K562 (cell line): ENCODE results near the gene KDM4F. TPM values are rescaled to one million over a fixed set of nuclear protein-coding genes. Genes with fewer than 3 reads are reported as not detected.
"Not testable (repeated sequence)": the region's sequence is repeated elsewhere in the genome, so short reads cannot be mapped to it uniquely, and the experiment has no call there.

Experiments used
- ATAC-seq: fragments of 200-7000 bp; cut with Tn5 transposase; 3 replicates; pipeline ENCODE4 v1.9.1; 2020; ENCODE audit warnings: moderate library complexity
- BruUV-seq: library from RNA; stranded (reverse); fragments of 400-500 nt; replicated peaks from 2 replicates; lab custom pipeline; 2021; lab: Mats Ljungman, UMichigan
- CTCF ChIA-PET: fragments of 300-600 bp; formaldehyde crosslinking; extraction: SDS; loops from one replicate; lab custom pipeline; 2021; ENCODE audit warnings: low intra/inter-chr PET ratio; lab: Yijun Ruan, JAX
- POLR2A ChIA-PET: fragments of 300-600, 350-650 bp; sonication (Branson Sonifier 250); formaldehyde crosslinking; extraction: SDS; loops from one replicate; lab custom pipeline; 2021; ENCODE audit warnings: antibody characterized with exemption, inconsistent platforms; lab: Yijun Ruan, JAX
- DNase-seq, 4 experiments: peaks; one replicate each; pipeline versions ENCODE4 v3.0.0 to v3.0.0-alpha.2; 2011 to 2018; ENCODE audit warnings: low spot score in 3 of 4, mixed read lengths in 3 of 4; ENCODE audit errors: extremely low read depth in 1 of 4
- FAIRE-seq: peaks from 2 replicates; lab custom pipeline; 2011; peaks lifted over from hg19 to GRCh38; lab: Jason Lieb, UNC
- H2AFZ ChIP-seq: 2 replicates; pipeline ENCODE4 v1.6.0; 2011; ENCODE audit warnings: low read depth, low read length, control low read depth, inconsistent platforms
- H3K27ac ChIP-seq: fragments of 200-600 bp; 3 replicates; pipeline ENCODE4 v1.8.0; 2011; ENCODE audit warnings: low read depth, mild to moderate bottlenecking, control low read depth, inconsistent platforms, low read length, moderate library complexity, mixed read lengths; ENCODE audit errors: extremely low read depth
- H3K27me3 ChIP-seq, 2 experiments: fragments of 300-600 bp in 1 of 2; 2 replicates in 1 of 2; 3 replicates in 1 of 2; pipeline versions ENCODE4 v1.6.0 to v1.8.0; 2011; ENCODE audit warnings: inconsistent platforms in 2 of 2, low read length in 2 of 2, mild to moderate bottlenecking in 1 of 2, mixed read lengths in 1 of 2, moderate library complexity in 1 of 2; ENCODE audit not compliant: control insufficient read depth in 2 of 2, insufficient read depth in 2 of 2
- H3K36me3 ChIP-seq: fragments of 300-600 bp; 3 replicates; pipeline ENCODE4 v1.8.0; 2011; ENCODE audit warnings: mild to moderate bottlenecking, low read length, inconsistent platforms; ENCODE audit not compliant: control insufficient read depth, insufficient read depth
- H3K4me1 ChIP-seq, 2 experiments: fragments of 200-600 bp in 1 of 2; replicated peaks in 1 of 2; 2 replicates in 1 of 2; 3 replicates in 1 of 2; pipeline versions ENCODE4 v1.5.1 to v1.8.0; 2011; ENCODE audit warnings: inconsistent platforms in 2 of 2, low read length in 2 of 2, mild to moderate bottlenecking in 1 of 2, mixed read lengths in 1 of 2, moderate library complexity in 1 of 2; ENCODE audit not compliant: control insufficient read depth in 2 of 2, insufficient read depth in 2 of 2
- H3K4me2 ChIP-seq: 2 replicates; pipeline ENCODE4 v1.6.1; 2011; ENCODE audit warnings: low read length, control low read depth, inconsistent platforms, mixed read lengths; ENCODE audit not compliant: insufficient read depth
- H3K4me3 ChIP-seq: fragments of 200-600 bp; sonication (generic), shearing (Covaris generic); 2 replicates; pipeline ENCODE4 v1.5.1; 2016; ENCODE audit warnings: control low read depth, inconsistent platforms
- H3K79me2 ChIP-seq: fragments of 200-600 bp; 3 replicates; pipeline ENCODE4 v1.8.0; 2011; ENCODE audit warnings: low read length, inconsistent platforms; ENCODE audit not compliant: control insufficient read depth, insufficient read depth
- H3K9ac ChIP-seq, 2 experiments: 2 replicates each; pipeline versions ENCODE4 v1.6.0 to v1.6.1; 2011; ENCODE audit warnings: low read depth in 2 of 2, low read length in 2 of 2, control low read depth in 1 of 2, inconsistent platforms in 1 of 2, mild to moderate bottlenecking in 1 of 2, mixed read lengths in 1 of 2; ENCODE audit not compliant: insufficient read depth in 1 of 2
- H3K9me1 ChIP-seq: one replicate; pipeline ENCODE4 v1.6.0; 2011; ENCODE audit warnings: inconsistent platforms, mild to moderate bottlenecking, low read length, moderate library complexity; ENCODE audit not compliant: control insufficient read depth, insufficient read depth
- H3K9me3 ChIP-seq: replicated peaks from 2 replicates; pipeline ENCODE4 v1.5.1; 2011; ENCODE audit warnings: low read depth, low read length, inconsistent platforms; ENCODE audit not compliant: control insufficient read depth, insufficient read depth
- H4K20me1 ChIP-seq: replicated peaks from 2 replicates; pipeline ENCODE4 v1.6.1; 2011; ENCODE audit warnings: low read length, inconsistent platforms, mixed read lengths; ENCODE audit not compliant: control insufficient read depth, insufficient read depth
- GTF2B ChIP-seq: IDR thresholded peaks from 2 replicates; pipeline ENCODE4 v1.6.1; 2011; ENCODE audit not compliant: insufficient read length; ENCODE audit errors: extremely low read depth
- PCBP1 ChIP-seq: fragments of 200-400 bp; formaldehyde crosslinking; IDR thresholded peaks from 2 replicates; pipeline ENCODE4 v1.6.1; 2018; ENCODE audit warnings: mild to moderate bottlenecking, low read depth, low read length; ENCODE audit not compliant: poor library complexity, severe bottlenecking
- PHTF2 ChIP-seq: fragments of 250-450 bp; sonication (Bioruptor Pico); IDR thresholded peaks from 2 replicates; pipeline ENCODE4 v1.5.0; 2021; ENCODE audit warnings: mild to moderate bottlenecking
- RBFOX2 ChIP-seq: fragments of 200-400 bp; formaldehyde crosslinking; IDR thresholded peaks from 2 replicates; pipeline ENCODE4 v1.6.1; 2017; ENCODE audit warnings: low read depth, mild to moderate bottlenecking, low read length, moderate library complexity
- ZNF165 ChIP-seq: fragments of 250-450 bp; sonication (Bioruptor Pico); IDR thresholded peaks from 2 replicates; pipeline ENCODE4 v1.4.0; 2020; ENCODE audit warnings: borderline replicate concordance
- WGBS: fragments of 100-300 bp; shearing (Covaris generic); methylation state at CpG from one replicate; pipeline ENCODE4 v1.1.6; 2016; ENCODE audit warnings: low coverage, mixed read lengths; ENCODE audit not compliant: insufficient coverage; ENCODE audit errors: missing lambda C conversion rate; 5-methylcytosine and 5-hydroxymethylcytosine counted together
- in situ Hi-C: fragments of 300-500 bp; cut with MboI; formaldehyde crosslinking; loops from 4 replicates; pipeline ENCODE4 v1.15.0; 2018; ENCODE audit warnings: inconsistent platforms, mixed read lengths
- intact Hi-C: fragments of 100-400 bp; cut with micrococcal nuclease; formaldehyde crosslinking; loops from 2 replicates; pipeline ENCODE4 v1.14.2; 2022
- polyA plus RNA-seq, 8 experiments: library from polyadenylated mRNA; depleted of rRNA in 4 of 8; stranded (reverse) in 5 of 8; unstranded in 3 of 8; fragments of >200 nt; fragmentation: Nextera tagmentation in 2 of 8; fragmentation: Illumina TruSeq in 1 of 8; extraction: Ambion mirVana in 2 of 8; extraction: Trizol in 1 of 8; gene quantifications; 2 replicates each; pipeline versions ENCODE4 v1.2.1 to v1.2.3, GENCODE V29; 2011 to 2014; ENCODE audit warnings: inconsistent platforms in 1 of 8, missing spikeins in 1 of 8
- total RNA-seq, 7 experiments: library from RNA; depleted of rRNA in 6 of 7; stranded (reverse); fragments of >200 nt in 6 of 7; fragmentation: Illumina TruSeq in 2 of 7; extraction: Trizol in 2 of 7; gene quantifications; 2 replicates each; pipeline versions ENCODE4 v1.2.1 to v1.2.3, GENCODE V29; 2011 to 2021; ENCODE audit warnings: low replicate concordance in 1 of 7
- TF ChIP-seq, protein P1 (sequence below), 2 experiments: fragments of 450-650 bp; conservative IDR thresholded peaks; 2 replicates each; pipeline ENCODE4 v1.6.1; 2017; ENCODE audit warnings: mild to moderate bottlenecking in 2 of 2, moderate library complexity in 2 of 2

The KDM4F gene
- total and polyA plus RNA-seq, 9 of the 15 experiments (the other 6 are each of a cell fraction or from before 2014, with no cell fraction given) = not detected

DNA sequence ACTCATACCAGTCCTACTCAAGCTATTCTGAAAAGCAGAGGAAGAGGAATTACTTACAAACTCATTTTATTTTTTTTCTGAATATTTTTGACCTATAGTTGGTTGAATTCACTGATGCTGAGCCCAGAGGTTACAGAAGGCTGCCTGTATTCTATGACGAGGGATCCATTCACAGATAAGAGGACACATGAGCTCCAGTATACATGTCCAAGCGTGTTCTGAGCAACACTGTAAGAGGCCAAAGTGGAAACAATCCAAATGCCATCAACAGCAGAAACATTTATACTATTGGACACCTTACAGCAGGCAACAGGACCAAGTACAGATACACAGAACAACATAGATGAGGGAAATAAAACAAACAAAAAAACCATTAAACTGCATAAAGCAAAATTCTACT, 13.9 kb upstream of the KDM4F start:
- Histone ChIP-seq H4K20me1 (no peaks in the 10 kb centered on the region), H2AFZ (no peak overlapping the region), H3K36me3 (no peaks in the 10 kb centered on the region), H3K27ac (no peak overlapping the region), H3K4me2 (no peak overlapping the region), H3K4me1 (no peaks in the 10 kb centered on the region), H3K79me2 (no peaks in the 10 kb centered on the region), H3K9me3 (no peaks in the 10 kb centered on the region), H3K9ac (no peak overlapping the region), H3K27me3 (no peaks in the 10 kb centered on the region), H3K4me3 (no peak overlapping the region), H3K9me1 (no peaks in the 10 kb centered on the region)
- in situ Hi-C loops (no loop called here), intact Hi-C loops (no loop called here)
- ATAC-seq (no peak), FAIRE-seq (no peak), DNase-seq (no peak)
- CTCF ChIA-PET = no interaction called here
- POLR2A ChIA-PET = interaction anchor here (1.1 kb wide), 1 partner anchor 11 kb away, joined by 5 read pairs; no protein-coding TSS in a partner anchor
- 10% methylated on average over 2 of the region's 2 CpGs for WGBS
- BruUV-seq = no TSS peak
- TF ChIP-seq GTF2B = no peak
- no peak for TF ChIP-seq PHTF2
- TF ChIP-seq, protein P1, sequence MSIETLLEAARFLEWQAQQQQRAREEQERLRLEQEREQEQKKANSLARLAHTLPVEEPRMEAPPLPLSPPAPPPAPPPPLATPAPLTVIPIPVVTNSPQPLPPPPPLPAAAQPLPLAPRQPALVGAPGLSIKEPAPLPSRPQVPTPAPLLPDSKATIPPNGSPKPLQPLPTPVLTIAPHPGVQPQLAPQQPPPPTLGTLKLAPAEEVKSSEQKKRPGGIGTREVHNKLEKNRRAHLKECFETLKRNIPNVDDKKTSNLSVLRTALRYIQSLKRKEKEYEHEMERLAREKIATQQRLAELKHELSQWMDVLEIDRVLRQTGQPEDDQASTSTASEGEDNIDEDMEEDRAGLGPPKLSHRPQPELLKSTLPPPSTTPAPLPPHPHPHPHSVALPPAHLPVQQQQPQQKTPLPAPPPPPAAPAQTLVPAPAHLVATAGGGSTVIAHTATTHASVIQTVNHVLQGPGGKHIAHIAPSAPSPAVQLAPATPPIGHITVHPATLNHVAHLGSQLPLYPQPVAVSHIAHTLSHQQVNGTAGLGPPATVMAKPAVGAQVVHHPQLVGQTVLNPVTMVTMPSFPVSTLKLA (conservative IDR thresholded peaks at IDR 0.05) = no peak
- no peak for TF ChIP-seq RBFOX2
- TF ChIP-seq PCBP1 = no peak
- no peak for TF ChIP-seq ZNF165 (CRISPR knock-in tag)

DNA sequence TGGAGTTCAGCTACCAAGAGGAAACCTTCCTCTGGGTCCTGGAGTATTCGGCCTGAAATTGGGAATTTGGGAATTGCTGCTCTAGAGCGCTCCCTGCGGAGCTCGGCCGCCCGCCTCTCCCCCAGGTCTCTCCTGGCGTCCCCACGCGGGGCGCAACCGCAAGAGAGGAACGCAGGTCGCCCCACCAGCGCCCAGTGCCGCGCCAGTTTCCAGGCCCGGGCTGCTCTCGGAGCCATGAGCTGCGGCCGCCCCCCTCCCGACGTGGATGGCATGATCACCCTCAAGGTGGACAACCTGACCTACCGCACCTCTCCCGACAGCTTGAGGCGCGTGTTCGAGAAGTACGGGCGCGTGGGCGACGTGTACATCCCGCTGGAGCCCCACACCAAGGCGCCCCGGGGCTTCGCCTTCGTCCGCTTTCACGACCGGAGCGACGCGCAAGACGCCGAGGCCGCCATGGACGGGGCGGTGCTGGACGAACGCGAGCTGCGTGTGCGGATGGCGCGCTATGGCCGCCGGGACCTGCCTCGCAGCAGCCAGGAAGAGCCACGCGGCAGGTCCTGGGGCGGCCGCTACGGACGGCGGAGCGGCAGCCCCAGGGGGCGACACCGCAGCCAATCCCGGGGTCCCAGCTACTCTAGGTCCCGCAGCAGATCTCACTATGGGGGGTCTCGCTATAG, 11.7 kb upstream of the KDM4F start:
- POLR2A ChIA-PET, FAIRE-seq, H4K20me1 ChIP-seq, H3K4me3 ChIP-seq, ATAC-seq, H3K27ac ChIP-seq, intact Hi-C loops, H3K36me3 ChIP-seq, H3K9me1 ChIP-seq, H3K79me2 ChIP-seq, H3K9me3 ChIP-seq, H3K4me2 ChIP-seq, H3K9ac ChIP-seq, H2AFZ ChIP-seq, H3K4me1 ChIP-seq, CTCF ChIA-PET, in situ Hi-C loops, BruUV-seq, DNase-seq: not testable (repeated sequence)
- 83% methylated on average over 25 of the region's 71 CpGs for WGBS
- peaks cover 0 to 11% of the 10 kb centered on the region in 2 experiments; a peak in 2 of 5 replicates for H3K27me3 ChIP-seq
